Natural killer cell (primary cell): ENCODE results near the gene TMEM222. TPM values are rescaled to one million over a fixed set of nuclear protein-coding genes. Genes with fewer than 3 reads are reported as not detected.
A peak's percentile ranks its signal among the peaks of the same experiment; 100 is the strongest.

Experiments
- ATAC-seq, 3 donors: fragments of 150-1000 bp in 2 of 3; fragments of 200-7000 bp in 1 of 3; cut with Tn5 transposase; 1 replicate in 1 of 3; 2 replicates in 2 of 3; pipeline ENCODE4 v1.10.0; 2021; ENCODE audit warnings: mild to moderate bottlenecking in 2 of 3, moderate library complexity in 2 of 3
- DNase-seq, 2 donors: peaks; one replicate each; pipeline versions ENCODE4 v3.0.0 to v3.0.0-alpha.2; 2013 to 2021; ENCODE audit warnings: mixed read lengths in 1 of 2
- H3K27ac ChIP-seq: one replicate; pipeline ENCODE4 v1.5.1; 2013; ENCODE audit warnings: mild to moderate bottlenecking, low read length
- H3K27me3 ChIP-seq: one replicate; pipeline ENCODE4 v1.6.1; 2013; ENCODE audit warnings: low read length; ENCODE audit not compliant: control insufficient read depth, insufficient read depth
- H3K36me3 ChIP-seq: one replicate; pipeline ENCODE4 v1.6.1; 2013; ENCODE audit warnings: low read length; ENCODE audit not compliant: control insufficient read depth, insufficient read depth
- H3K4me1 ChIP-seq: one replicate; pipeline ENCODE4 v1.6.1; 2013; ENCODE audit warnings: low read length; ENCODE audit not compliant: control insufficient read depth, insufficient read depth
- H3K4me3 ChIP-seq: one replicate; pipeline ENCODE4 v1.5.1; 2013; ENCODE audit warnings: low read length
- H3K9me3 ChIP-seq: one replicate; pipeline ENCODE4 v1.6.1; 2013; ENCODE audit warnings: low read length; ENCODE audit not compliant: control insufficient read depth, insufficient read depth
- H3K27ac Mint-ChIP-seq, 2 donors: one replicate each; pipeline ENCODE4 v1.8.0; 2022; ENCODE audit warnings: mild to moderate bottlenecking in 2 of 2, mixed read lengths in 2 of 2, moderate library complexity in 1 of 2
- H3K27me3 Mint-ChIP-seq, 2 donors: one replicate each; pipeline ENCODE4 v1.8.0; 2022; ENCODE audit warnings: low read depth in 2 of 2, mixed read lengths in 2 of 2
- H3K36me3 Mint-ChIP-seq: one replicate; pipeline ENCODE4 v1.8.0; 2022; ENCODE audit warnings: mixed read lengths
- H3K4me1 Mint-ChIP-seq, 2 donors: one replicate each; pipeline ENCODE4 v1.8.0; 2022; ENCODE audit warnings: mixed read lengths in 2 of 2
- H3K4me3 Mint-ChIP-seq: one replicate; pipeline ENCODE4 v1.8.0; 2022; ENCODE audit warnings: mild to moderate bottlenecking, moderate library complexity, mixed read lengths
- H3K9me3 Mint-ChIP-seq, 2 donors: one replicate each; pipeline ENCODE4 v1.8.0; 2022; ENCODE audit warnings: mixed read lengths in 2 of 2
- CTCF ChIP-seq: fragments of 200-600 bp; IDR thresholded peaks from one replicate; pipeline ENCODE4 v1.8.0; 2022; ENCODE audit warnings: antibody characterized with exemption
- WGBS: methylation state at CpG from one replicate; pipeline ENCODE4 v1.1.7; 2013; ENCODE audit warnings: missing lambda C conversion rate; ENCODE audit not compliant: insufficient coverage; 5-methylcytosine and 5-hydroxymethylcytosine counted together
- intact Hi-C: fragments of 100-400 bp; cut with micrococcal nuclease; formaldehyde crosslinking; loops from one replicate; pipeline ENCODE4 v1.14.2; 2022
- total RNA-seq, 4 donors: library from RNA; stranded (reverse); fragments of 120-200 nt in 1 of 4; gene quantifications; one replicate each; pipeline versions ENCODE4 v1.2.3 to v1.2.4, GENCODE V29; 2013 to 2022

The TMEM222 gene
- total RNA-seq, 3 donors from 2014 or later (not counting 1 experiment from before 2014, with no cell fraction given) = 34.9 to 41.2 (median 37.3) TPM

- H3K27ac ChIP-seq = no peak overlapping the region
- ATAC-seq (no peak), DNase-seq (no peak)
- peak overlapping the region; percentile 75 for H3K4me3 Mint-ChIP-seq
- no peaks in the 10 kb centered on the region for H3K27me3 Mint-ChIP-seq
- TF ChIP-seq CTCF = no peak
- no peaks in the 10 kb centered on the region for H3K9me3 Mint-ChIP-seq
- H3K4me1 ChIP-seq = peaks cover 57% of the 10 kb centered on the region
- intact Hi-C loops = no loop called here
- peak overlapping the region in 1 of 2 donors; percentile 31 for H3K27ac Mint-ChIP-seq
- 77% methylated on average over 21 of the region's 21 CpGs for WGBS
- H3K4me1 Mint-ChIP-seq = peaks cover 29 to 51% of the 10 kb centered on the region in 2 donors
- H3K4me3 ChIP-seq = no peak overlapping the region
- H3K36me3 ChIP-seq = no peaks in the 10 kb centered on the region
- no peaks in the 10 kb centered on the region for H3K9me3 ChIP-seq
- H3K36me3 Mint-ChIP-seq = no peaks in the 10 kb centered on the region
- no peaks in the 10 kb centered on the region for H3K27me3 ChIP-seq
Observed at GRCh38 chr1:27361044-27361402, 39.1 kb downstream of the TMEM222 start.

DNA sequence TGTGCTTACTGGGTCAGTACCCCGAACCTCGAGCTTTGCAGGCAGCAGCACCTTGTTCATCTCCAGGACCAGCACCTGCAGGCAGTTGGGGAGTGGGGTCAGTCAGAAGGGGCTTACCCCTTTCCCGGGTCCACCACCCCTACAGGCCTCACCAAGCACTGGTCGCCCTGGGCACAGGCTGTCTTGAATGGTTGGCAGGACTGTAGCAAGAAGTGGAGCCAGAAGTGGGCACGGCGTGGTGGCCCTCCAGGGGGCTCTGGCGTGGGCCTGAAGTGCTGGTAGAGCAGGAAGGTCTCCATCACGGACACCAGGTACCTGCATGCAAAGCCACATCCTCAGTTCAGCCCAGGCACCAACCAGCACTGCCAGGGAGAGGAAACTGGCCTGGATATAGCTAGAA, 39.6 kb downstream of the TMEM222 start:
- Histone ChIP-seq H3K9me3 (no peaks in the 10 kb centered on the region), H3K4me3 (no peak overlapping the region), H3K4me1 (peaks cover 53% of the 10 kb centered on the region), H3K36me3 (no peaks in the 10 kb centered on the region), H3K27ac (no peak overlapping the region), H3K27me3 (no peaks in the 10 kb centered on the region)
- H3K36me3 Mint-ChIP-seq = no peaks in the 10 kb centered on the region
- no peak for TF ChIP-seq CTCF
- 92% methylated on average over 8 of the region's 8 CpGs for WGBS
- no peak for ATAC-seq
- no peaks in the 10 kb centered on the region for H3K27me3 Mint-ChIP-seq
- peaks cover 29 to 48% of the 10 kb centered on the region in 2 donors for H3K4me1 Mint-ChIP-seq
- DNase-seq = no peak
- H3K4me3 Mint-ChIP-seq = no peak overlapping the region
- no peak overlapping the region for H3K27ac Mint-ChIP-seq
- H3K9me3 Mint-ChIP-seq = no peaks in the 10 kb centered on the region
- intact Hi-C loops = no loop called here

DNA sequence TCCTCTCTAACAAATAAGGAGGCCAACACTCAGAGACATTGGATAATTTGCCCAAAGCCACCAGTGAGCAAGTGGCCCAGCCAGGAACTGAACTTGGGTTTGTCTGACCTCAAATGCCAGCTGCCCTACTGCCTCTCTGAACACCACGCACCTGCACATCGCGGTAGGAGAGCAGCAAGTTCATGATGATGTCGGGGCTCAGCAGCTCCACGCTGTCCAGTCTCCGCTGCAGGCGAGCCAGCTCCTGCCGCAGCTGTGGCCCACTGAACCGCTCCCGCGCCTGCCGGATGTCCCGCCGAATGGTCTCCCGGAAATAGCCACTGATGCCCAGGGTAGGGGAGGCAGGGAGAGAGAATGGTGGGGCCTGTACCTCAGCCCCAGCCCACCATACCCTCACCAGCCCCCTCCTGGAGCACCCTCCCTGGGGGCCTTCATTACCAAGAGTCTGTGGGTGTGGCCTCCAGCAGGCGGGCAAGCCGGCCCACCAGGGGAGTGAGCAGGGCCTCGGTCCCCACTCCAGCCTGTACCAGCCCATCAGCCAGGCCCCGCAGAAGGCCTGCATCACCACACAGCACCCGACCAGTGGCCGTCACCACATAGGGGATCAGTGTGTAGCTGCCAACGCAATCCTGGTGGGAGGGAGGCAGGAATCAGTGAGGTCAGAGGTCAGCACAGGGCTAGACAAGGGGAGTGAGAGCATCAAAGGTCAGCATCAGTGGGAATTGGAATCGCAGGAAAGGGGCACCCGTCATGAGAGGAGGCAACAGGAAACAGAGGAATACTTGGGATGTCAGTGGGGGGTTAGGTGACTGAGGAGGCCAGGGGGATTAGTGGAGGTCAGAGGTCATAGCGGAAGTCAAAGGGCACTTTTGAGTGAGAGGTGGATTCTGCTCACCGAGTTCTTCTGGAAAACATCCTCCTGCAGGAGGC, 42.1 kb downstream of the TMEM222 start:
- Mint-ChIP-seq H3K27ac (no peak overlapping the region), H3K36me3 (no peaks in the 10 kb centered on the region), H3K4me3 (peak overlapping the region; percentile 32), H3K27me3 (no peaks in the 10 kb centered on the region), H3K9me3 (no peaks in the 10 kb centered on the region), H3K4me1 (peaks cover 24 to 54% of the 10 kb centered on the region in 2 donors)
- intact Hi-C loops = no loop called here
- no peaks in the 10 kb centered on the region for H3K9me3 ChIP-seq
- DNase-seq = no peak
- no peaks in the 10 kb centered on the region for H3K27me3 ChIP-seq
- H3K4me1 ChIP-seq = peaks cover 56% of the 10 kb centered on the region
- TF ChIP-seq CTCF = no peak
- no peak overlapping the region for H3K4me3 ChIP-seq
- WGBS = 90% methylated on average over 25 of the region's 26 CpGs
- ATAC-seq = no peak
- H3K36me3 ChIP-seq = no peaks in the 10 kb centered on the region
- no peak overlapping the region for H3K27ac ChIP-seq
